ENCODE results near the gene SLC4A1AP. TPM values are rescaled to one million over a fixed set of nuclear protein-coding genes. Genes with fewer than 3 reads are reported as not detected.

SLC4A1AP gene
- total RNA-seq, 1 donor from 2014 or later, result 18.7 TPM

- no peak overlapping the region for H3K4me3 ChIP-seq
- H3K27me3 ChIP-seq, result no peaks in the 10 kb centered on the region
- intact Hi-C loops (cut with DNase I), result no loop called here
- DNase-seq (no peak), ATAC-seq (no peak)
- H3K9me3 ChIP-seq, result no peaks in the 10 kb centered on the region
- no peak for TF ChIP-seq CTCF (IDR thresholded peaks at IDR 0.05)
- no peak overlapping the region for H3K27ac ChIP-seq
- no peaks in the 10 kb centered on the region for H3K36me3 ChIP-seq
- H3K4me1 ChIP-seq, result peaks cover 21% of the 10 kb centered on the region
Observed at GRCh38 chr2:27710640-27711430, 47.1 kb downstream of the SLC4A1AP start.

- H3K4me1 ChIP-seq, result peaks cover 12% of the 10 kb centered on the region
- H3K27me3 ChIP-seq, result no peaks in the 10 kb centered on the region
- ATAC-seq (peak; percentile 47), DNase-seq (no peak)
- intact Hi-C loops (cut with DNase I), result no loop called here
- no peak for TF ChIP-seq CTCF (IDR thresholded peaks at IDR 0.05)
- H3K36me3 ChIP-seq, result no peaks in the 10 kb centered on the region
- no peaks in the 10 kb centered on the region for H3K9me3 ChIP-seq
- H3K4me3 ChIP-seq, result no peak overlapping the region
- no peak overlapping the region for H3K27ac ChIP-seq
Observed at GRCh38 chr2:27711804-27712203, 48.1 kb downstream of the SLC4A1AP start.

- H3K4me3 ChIP-seq, result no peak overlapping the region
- no peaks in the 10 kb centered on the region for H3K27me3 ChIP-seq
- no peak overlapping the region for H3K27ac ChIP-seq
- TF ChIP-seq CTCF (IDR thresholded peaks at IDR 0.05), result no peak
- H3K4me1 ChIP-seq, result peaks cover 9% of the 10 kb centered on the region
- no peaks in the 10 kb centered on the region for H3K36me3 ChIP-seq
- DNase-seq, result no peak
- no peaks in the 10 kb centered on the region for H3K9me3 ChIP-seq
- ATAC-seq, result no peak
- intact Hi-C loops (cut with DNase I), result no loop called here
Observed at GRCh38 chr2:27712522-27712921, 48.8 kb downstream of the SLC4A1AP start.

GRCh38 chr2:27713201-27713600 lies 49.5 kb downstream of the SLC4A1AP start:
- Histone ChIP-seq H3K27ac (no peak overlapping the region), H3K9me3 (no peaks in the 10 kb centered on the region), H3K27me3 (no peaks in the 10 kb centered on the region), H3K4me1 (peaks cover 9% of the 10 kb centered on the region), H3K36me3 (no peaks in the 10 kb centered on the region), H3K4me3 (no peak overlapping the region)
- intact Hi-C loops (cut with DNase I), result no loop called here
- ATAC-seq, result no peak
- TF ChIP-seq CTCF (IDR thresholded peaks at IDR 0.05), result no peak
- DNase-seq, result no peak

GRCh38 chr2:27714053-27714452 lies 50.4 kb downstream of the SLC4A1AP start:
- ATAC-seq (no peak), DNase-seq (no peak)
- Histone ChIP-seq H3K4me1 (peaks cover 9% of the 10 kb centered on the region), H3K36me3 (no peaks in the 10 kb centered on the region), H3K9me3 (no peaks in the 10 kb centered on the region), H3K27me3 (no peaks in the 10 kb centered on the region), H3K27ac (no peak overlapping the region), H3K4me3 (no peak overlapping the region)
- no peak for TF ChIP-seq CTCF (IDR thresholded peaks at IDR 0.05)
- intact Hi-C loops (cut with DNase I), result no loop called here

All from upper lobe of right lung (tissue), 1 donor.